T-helper 22 cell (primary cell): ENCODE results near the gene AOC1.
"Not testable (repeated sequence)": the region's sequence is repeated elsewhere in the genome, so short reads cannot be mapped to it uniquely, and the experiment has no call there.

Source experiments
- DNase-seq: peaks from one replicate; pipeline ENCODE4 v3.0.0-alpha.2; 2020; ENCODE audit warnings: low read depth

The AOC1 gene

GRCh38 chr7:150897502-150898474, 45.5 kb downstream of the AOC1 start:
- no peak for DNase-seq

GRCh38 chr7:150898475-150899011, 46.2 kb downstream of the AOC1 start:
- DNase-seq = peak; percentile 42

DNA sequence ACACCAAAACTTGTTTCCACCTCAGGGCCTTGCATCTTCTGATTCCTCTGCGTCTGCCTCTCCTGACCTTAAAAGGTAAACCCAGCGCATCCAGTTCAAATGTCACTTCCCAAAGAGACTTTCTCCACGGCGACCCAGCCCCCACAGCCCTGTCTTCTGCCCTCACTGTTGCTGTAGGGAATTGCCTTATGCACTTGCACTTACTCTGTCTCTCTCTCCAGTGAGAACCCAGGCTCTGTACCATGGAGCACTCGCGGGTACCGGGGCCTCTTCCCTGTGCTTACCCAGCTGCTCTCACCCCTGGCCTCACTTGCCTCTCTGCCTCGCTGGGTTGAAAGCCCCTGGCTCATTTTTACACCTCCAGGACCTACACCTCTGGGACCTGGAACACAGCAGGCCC, 48.4 kb downstream of the AOC1 start:
- no peak for DNase-seq

DNA sequence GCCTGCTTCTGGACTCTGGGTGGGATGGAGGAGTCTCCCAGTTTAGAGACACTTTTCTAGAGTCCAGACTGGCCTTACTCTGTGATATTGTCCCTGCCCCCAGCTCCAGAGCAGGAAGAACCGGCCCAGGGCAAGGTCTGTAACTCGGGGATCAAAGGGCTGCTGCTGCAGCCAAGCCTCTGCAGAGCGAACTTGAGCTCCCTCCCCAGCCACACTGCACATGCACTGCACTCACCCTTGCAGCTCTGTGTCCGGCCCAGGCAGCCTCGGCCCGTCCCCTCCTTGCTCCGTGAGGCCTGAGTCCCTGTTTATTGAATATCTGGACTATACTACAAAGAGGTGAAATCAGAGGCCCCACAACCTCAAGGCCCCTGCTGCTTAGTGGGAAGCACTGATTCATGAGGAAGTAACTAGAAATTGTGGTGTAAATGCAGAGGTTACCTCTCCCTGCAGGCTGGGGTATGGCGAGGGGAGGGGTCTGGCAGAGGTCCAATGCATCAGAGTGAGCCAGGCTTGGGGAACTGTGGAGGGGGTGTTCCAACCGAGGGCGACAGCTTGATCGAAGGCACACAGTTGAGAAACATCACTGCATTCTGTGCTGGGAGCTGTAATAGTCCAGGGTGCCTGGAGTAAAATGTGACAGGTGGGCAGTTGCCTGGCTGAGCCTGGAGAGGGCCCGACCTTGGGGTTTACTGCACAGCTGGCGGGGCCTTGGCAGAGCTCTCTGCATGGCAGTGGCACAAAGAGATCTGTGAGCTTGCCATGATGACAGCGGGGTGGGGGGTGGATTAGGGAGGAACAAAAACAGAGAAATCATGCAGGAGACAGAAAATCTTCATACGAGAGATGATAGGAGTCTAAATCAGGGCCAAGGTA, 49.1 kb downstream of the AOC1 start:
- DNase-seq = no peak

DNA sequence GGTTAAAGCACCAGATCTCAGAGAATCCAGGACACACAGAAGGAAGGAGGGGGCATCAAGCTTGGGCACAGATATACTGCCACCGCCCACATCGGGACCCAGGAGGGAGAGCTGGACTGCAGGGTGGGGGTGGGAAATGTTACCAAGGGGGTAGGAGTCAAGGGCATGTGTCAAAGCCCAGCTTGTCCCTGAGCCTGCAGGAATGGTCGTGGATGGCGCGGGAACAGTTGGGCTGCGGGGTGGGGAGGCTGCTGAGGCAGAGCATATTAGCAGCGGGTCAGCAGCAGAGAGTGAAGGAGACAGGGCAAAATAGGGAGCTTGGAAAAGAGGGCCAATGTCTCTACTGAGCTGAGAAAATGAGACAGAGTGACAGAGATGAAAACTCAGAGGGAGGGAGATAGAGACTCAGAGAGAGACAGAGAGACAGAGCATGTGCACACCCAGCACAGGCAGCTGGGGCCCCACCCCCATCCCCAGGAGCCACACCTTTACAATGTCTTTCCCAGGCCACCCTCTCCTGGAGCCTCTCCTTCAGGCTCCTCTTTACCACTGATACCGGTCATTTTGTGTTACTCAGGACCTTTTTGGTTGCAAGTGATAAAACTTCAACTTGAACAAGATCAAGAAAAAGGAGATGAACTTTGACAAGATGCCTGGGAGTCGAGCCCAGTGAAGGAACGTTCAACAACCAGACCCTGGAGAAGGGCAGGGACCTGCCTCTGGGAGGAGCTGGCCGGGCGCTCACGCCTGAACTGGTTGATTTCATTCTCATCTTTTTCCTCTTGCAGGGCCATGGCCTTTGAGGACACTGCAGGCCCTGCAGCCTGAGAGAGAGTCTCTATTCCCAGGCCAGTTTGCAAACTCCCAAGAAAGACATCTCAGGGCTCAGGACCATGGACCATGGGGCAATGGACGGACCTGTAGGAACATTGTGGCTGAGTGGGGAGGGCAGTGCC, 50.0 kb downstream of the AOC1 start:
- DNase-seq = no peak

DNA sequence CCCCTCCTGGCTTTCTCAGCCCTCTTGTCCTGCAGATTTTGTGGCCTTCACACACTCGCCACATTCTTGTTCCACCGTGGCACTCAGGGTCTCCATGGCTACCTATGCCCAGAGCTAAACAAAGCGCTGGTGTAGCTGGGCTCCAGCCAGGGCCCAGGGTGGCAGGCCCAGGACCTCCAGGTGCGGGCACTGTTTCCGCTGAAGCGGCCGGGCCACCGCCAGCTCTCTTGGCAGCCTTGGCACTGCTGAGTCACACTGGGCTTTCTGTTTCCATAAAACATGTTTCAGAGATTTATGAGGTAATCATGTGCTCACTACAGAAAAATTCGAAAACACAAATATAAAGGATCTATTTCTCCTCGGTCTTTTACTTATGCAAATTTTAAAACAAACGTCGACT, 51.3 kb downstream of the AOC1 start:
- no peak for DNase-seq

- DNase-seq = no peak
These were observed 51.9 kb downstream of the AOC1 start for GRCh38 chr7:150904011-150904909.

GRCh38 chr7:150908173-150908572, 55.9 kb downstream of the AOC1 start:
- DNase-seq = no peak

- DNase-seq = peak; percentile 6
These were observed 57.1 kb downstream of the AOC1 start for GRCh38 chr7:150909200-150909995.

- DNase-seq = not testable (repeated sequence)
These were observed 58.1 kb downstream of the AOC1 start for GRCh38 chr7:150910305-150910995.

DNA sequence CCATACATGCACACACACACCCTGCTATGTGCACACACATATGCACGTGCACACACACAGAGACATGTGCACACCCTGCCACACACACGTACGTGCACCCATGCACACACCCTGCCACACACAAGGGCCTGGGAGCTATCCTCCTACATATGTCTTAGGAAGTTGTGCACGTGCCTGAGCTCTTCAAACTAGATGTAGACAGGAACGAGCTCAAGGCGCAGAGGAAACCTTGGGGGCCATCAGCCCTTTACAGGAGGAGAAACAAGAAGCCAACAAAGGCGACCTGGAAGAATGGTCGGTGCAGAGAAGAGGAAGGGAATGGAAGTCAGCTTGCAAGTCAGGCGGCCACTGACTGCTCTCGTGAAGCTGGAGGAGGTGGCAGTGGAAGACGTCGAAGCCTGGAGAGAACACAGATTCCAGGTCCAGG, 58.7 kb downstream of the AOC1 start:
- DNase-seq = no peak
